Loucy (cell line): ENCODE data around the gene CHCHD5.

Experiments
- CTCF ChIP-seq: fragments of 200-600 bp; sonication (generic); conservative IDR thresholded peaks from 2 replicates; pipeline ENCODE4 v1.5.1; 2014; ENCODE audit warnings: mild to moderate bottlenecking, antibody characterized with exemption, low read length
- EZH2phosphoT487 ChIP-seq: fragments of 200-600 bp; IDR thresholded peaks from 2 replicates; pipeline ENCODE4 v1.6.1; 2018; ENCODE audit warnings: antibody characterized with exemption, mild to moderate bottlenecking, moderate library complexity, borderline replicate concordance

- no peak for TF ChIP-seq CTCF
- no peak for TF ChIP-seq EZH2phosphoT487
Observed at GRCh38 chr2:112627060-112628040, 42.9 kb downstream of the CHCHD5 start.
